Neural cell (in vitro differentiated cells): ENCODE measurements around the gene HOXD3. TPM values are rescaled to one million over a fixed set of nuclear protein-coding genes. Genes with fewer than 3 reads are reported as not detected.

Experiments
- H2AFZ ChIP-seq: fragments of 200-600, 300-800 bp; sonication (generic), shearing (Covaris generic); 2 replicates; pipeline ENCODE4 v1.6.0; 2014; ENCODE audit warnings: low read depth, mild to moderate bottlenecking, antibody characterized with exemption, low read length, moderate library complexity
- H3F3A ChIP-seq: fragments of 200-600 bp; shearing (Covaris generic); 2 replicates; pipeline ENCODE4 v1.6.1; 2016; ENCODE audit warnings: mild to moderate bottlenecking, moderate library complexity, mixed read lengths, antibody characterized with exemption, low read length; ENCODE audit not compliant: insufficient read depth, poor library complexity, severe bottlenecking
- H3K27ac ChIP-seq: fragments of 200-600, 300-800 bp; sonication (generic), shearing (Covaris generic); 2 replicates; pipeline ENCODE4 v1.5.1; 2014; ENCODE audit warnings: mild to moderate bottlenecking, low read length, moderate library complexity
- H3K27me3 ChIP-seq: fragments of 300-800, 200-600 bp; sonication (generic), shearing (Covaris generic); 2 replicates; pipeline ENCODE4 v1.6.0; 2014; ENCODE audit warnings: mild to moderate bottlenecking, low read depth, low read length, moderate library complexity; ENCODE audit not compliant: insufficient read depth
- H3K36me3 ChIP-seq: fragments of 300-800, 200-600 bp; sonication (generic), shearing (Covaris generic); 2 replicates; pipeline ENCODE4 v1.5.1; 2014; ENCODE audit warnings: mild to moderate bottlenecking, antibody characterized with exemption, low read length, moderate library complexity; ENCODE audit not compliant: insufficient read depth
- H3K4me2 ChIP-seq: fragments of 300-800, 200-600 bp; sonication (generic), shearing (Covaris generic); 2 replicates; pipeline ENCODE4 v1.6.0; 2014; ENCODE audit warnings: mild to moderate bottlenecking, low read length
- H3K4me3 ChIP-seq: fragments of 300-800, 200-600 bp; sonication (generic), shearing (Covaris generic); 2 replicates; pipeline ENCODE4 v1.5.1; 2014; ENCODE audit warnings: mild to moderate bottlenecking, low read length, moderate library complexity
- H3K79me2 ChIP-seq: fragments of 200-600 bp; shearing (Covaris generic); replicated peaks from 2 replicates; pipeline ENCODE4 v1.6.0; 2014; ENCODE audit warnings: mild to moderate bottlenecking, low read length, moderate library complexity; ENCODE audit not compliant: insufficient read depth
- H3K9ac ChIP-seq: fragments of 300-800, 200-600 bp; sonication (generic), shearing (Covaris generic); 2 replicates; pipeline ENCODE4 v1.6.1; 2016; ENCODE audit warnings: mild to moderate bottlenecking, low read length, mixed read lengths
- H3K9me2 ChIP-seq: fragments of 200-600 bp; shearing (Covaris generic); 2 replicates; pipeline ENCODE4 v1.6.1; 2016; ENCODE audit warnings: mild to moderate bottlenecking, low read length, mixed read lengths; ENCODE audit not compliant: insufficient read depth
- H3K9me3 ChIP-seq: fragments of 200-600, 300-800 bp; sonication (generic), shearing (Covaris generic); 2 replicates; pipeline ENCODE4 v1.6.1; 2016; ENCODE audit warnings: mild to moderate bottlenecking, mixed run types, low read length, moderate library complexity, mixed read lengths
- H4K20me1 ChIP-seq: fragments of 200-600 bp; shearing (Covaris generic); 2 replicates; pipeline ENCODE4 v1.6.1; 2016; ENCODE audit warnings: mild to moderate bottlenecking, mixed run types; ENCODE audit not compliant: insufficient read depth
- EP300 ChIP-seq: fragments of 450-650 bp; conservative IDR thresholded peaks from 2 replicates; pipeline ENCODE4 v1.6.1; 2014; ENCODE audit warnings: antibody characterized with exemption, mild to moderate bottlenecking, moderate library complexity; ENCODE audit not compliant: poor library complexity, severe bottlenecking
- EZH2 ChIP-seq: fragments of 200-600, 300-800 bp; shearing (Covaris generic), sonication (generic); IDR thresholded peaks from 2 replicates; pipeline ENCODE4 v1.6.1; 2014; ENCODE audit warnings: antibody characterized with exemption, low read length, borderline replicate concordance, mild to moderate bottlenecking; ENCODE audit not compliant: insufficient read depth, poor library complexity, severe bottlenecking
- MXI1 ChIP-seq: fragments of 450-650 bp; conservative IDR thresholded peaks from 2 replicates; pipeline ENCODE4 v1.6.1; 2014; ENCODE audit warnings: antibody characterized with exemption, mild to moderate bottlenecking; ENCODE audit not compliant: poor library complexity, severe bottlenecking
- POLR2AphosphoS5 ChIP-seq: IDR thresholded peaks from 2 replicates; pipeline ENCODE4 v1.6.1; 2012
- RAD21 ChIP-seq: fragments of 450-650 bp; conservative IDR thresholded peaks from 2 replicates; pipeline ENCODE4 v1.6.1; 2014; ENCODE audit warnings: antibody characterized with exemption, mild to moderate bottlenecking, moderate library complexity
- SMC3 ChIP-seq: fragments of 450-650 bp; conservative IDR thresholded peaks from 2 replicates; pipeline ENCODE4 v1.6.1; 2014; ENCODE audit warnings: antibody characterized with exemption, mild to moderate bottlenecking, moderate library complexity; ENCODE audit not compliant: poor library complexity
- TAF1 ChIP-seq: IDR thresholded peaks from 2 replicates; pipeline ENCODE4 v1.6.1; 2012; ENCODE audit warnings: low read depth
- polyA plus RNA-seq: library from polyadenylated mRNA; depleted of rRNA; stranded (reverse); fragments of >200 nt; gene quantifications from 2 replicates; pipeline ENCODE4 v1.2.3, GENCODE V29; 2014
- TF ChIP-seq, protein P1 (sequence below): fragments of 450-650 bp; IDR thresholded peaks from 2 replicates; pipeline ENCODE4 v1.5.1; 2014; ENCODE audit warnings: antibody characterized with exemption, mild to moderate bottlenecking, moderate library complexity; ENCODE audit not compliant: poor library complexity, severe bottlenecking
- TF ChIP-seq, protein P2 (sequence below): IDR thresholded peaks from 2 replicates; pipeline ENCODE4 v1.6.1; 2012; ENCODE audit warnings: borderline replicate concordance

HOXD3 gene
- polyA plus RNA-seq, 1 donor from 2014 or later: not detected

DNA sequence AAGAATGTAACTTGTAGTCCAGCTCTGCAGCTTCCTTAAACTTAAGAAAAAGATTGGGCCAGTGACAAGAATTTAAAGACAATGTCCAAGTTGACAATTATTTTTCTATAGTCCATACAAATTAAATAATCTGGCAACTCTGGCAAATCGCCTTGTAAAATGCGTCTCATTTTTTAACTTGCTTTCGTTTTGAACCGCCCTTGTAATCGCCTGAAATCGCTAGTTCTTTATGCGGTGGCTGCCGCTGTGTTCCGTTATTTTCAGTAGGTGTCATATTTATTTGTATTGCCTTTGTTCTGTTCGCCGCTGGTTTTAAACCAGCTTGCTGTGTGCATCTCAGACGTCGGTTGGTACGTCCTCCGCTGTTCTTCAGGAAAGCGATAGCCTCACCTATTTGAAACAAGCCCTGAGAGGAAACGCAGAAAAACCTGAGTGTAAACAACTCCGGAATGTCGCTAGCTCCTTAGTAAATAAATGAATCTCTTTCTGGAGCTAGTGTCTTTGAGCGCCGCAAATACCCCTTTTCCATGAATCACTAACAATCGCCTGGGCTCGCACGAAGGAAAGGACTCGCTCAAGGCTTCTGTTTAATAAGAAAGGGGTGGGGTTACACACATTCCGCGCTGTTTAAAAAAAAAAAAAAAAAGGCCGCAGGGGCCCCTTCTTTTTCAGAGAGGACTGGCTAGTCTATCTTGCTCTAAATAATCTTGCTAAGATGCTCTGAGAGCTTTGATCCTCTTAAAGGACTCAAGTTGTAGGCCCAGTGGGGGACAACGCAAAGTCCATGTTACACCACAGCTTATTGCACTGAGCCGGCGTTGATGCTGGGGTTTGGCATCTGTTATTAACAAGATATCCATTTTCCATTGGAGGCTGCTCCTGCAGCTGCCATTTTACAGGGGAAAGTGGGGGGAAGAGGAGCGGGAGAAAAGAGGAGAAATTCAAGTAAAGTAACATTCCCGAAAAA, 24.6 kb upstream of the HOXD3 start:
- H3K9me2 ChIP-seq: no peaks in the 10 kb centered on the region
- H3F3A ChIP-seq: no peaks in the 10 kb centered on the region
- H3K4me2 ChIP-seq: no peak overlapping the region
- H3K36me3 ChIP-seq: no peaks in the 10 kb centered on the region
- peaks cover 97% of the 10 kb centered on the region for H3K27me3 ChIP-seq
- no peaks in the 10 kb centered on the region for H3K9me3 ChIP-seq
- TF ChIP-seq POLR2AphosphoS5 (peak; percentile 60), EP300 (no peak)
- H3K9ac ChIP-seq: no peak overlapping the region
- no peaks in the 10 kb centered on the region for H4K20me1 ChIP-seq
- H3K4me3 ChIP-seq: no peak overlapping the region
- H2AFZ ChIP-seq: no peak overlapping the region
- H3K79me2 ChIP-seq: no peaks in the 10 kb centered on the region
- H3K27ac ChIP-seq: no peak overlapping the region

DNA sequence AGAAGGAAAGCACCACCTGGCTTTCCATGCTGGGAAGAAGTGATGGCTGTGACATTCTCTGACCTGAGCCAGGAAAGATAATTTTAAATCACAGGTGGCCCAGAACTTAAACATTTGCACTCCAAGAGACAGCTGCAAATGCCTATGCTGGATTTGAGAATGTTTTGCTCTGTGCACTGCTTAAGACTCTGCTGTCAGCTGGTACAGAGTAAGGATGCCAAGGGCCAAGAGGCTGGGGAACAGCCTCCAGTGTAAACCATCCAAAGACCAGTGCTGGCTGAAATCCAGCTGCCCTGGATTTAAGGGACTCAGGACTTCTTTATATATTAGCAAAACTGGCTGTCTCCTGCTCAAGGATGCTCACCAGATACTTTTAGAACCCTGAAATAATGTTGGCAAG, 23.7 kb upstream of the HOXD3 start:
- Histone ChIP-seq H3K9me3 (no peaks in the 10 kb centered on the region), H3F3A (no peaks in the 10 kb centered on the region), H3K36me3 (no peaks in the 10 kb centered on the region), H3K79me2 (no peaks in the 10 kb centered on the region), H3K4me3 (no peak overlapping the region), H3K9me2 (no peaks in the 10 kb centered on the region), H3K27ac (no peak overlapping the region), H3K9ac (no peak overlapping the region), H2AFZ (no peak overlapping the region), H3K27me3 (peaks cover 97% of the 10 kb centered on the region), H4K20me1 (no peaks in the 10 kb centered on the region), H3K4me2 (no peak overlapping the region)
- TF ChIP-seq EZH2: no peak
- TF ChIP-seq, protein P1, sequence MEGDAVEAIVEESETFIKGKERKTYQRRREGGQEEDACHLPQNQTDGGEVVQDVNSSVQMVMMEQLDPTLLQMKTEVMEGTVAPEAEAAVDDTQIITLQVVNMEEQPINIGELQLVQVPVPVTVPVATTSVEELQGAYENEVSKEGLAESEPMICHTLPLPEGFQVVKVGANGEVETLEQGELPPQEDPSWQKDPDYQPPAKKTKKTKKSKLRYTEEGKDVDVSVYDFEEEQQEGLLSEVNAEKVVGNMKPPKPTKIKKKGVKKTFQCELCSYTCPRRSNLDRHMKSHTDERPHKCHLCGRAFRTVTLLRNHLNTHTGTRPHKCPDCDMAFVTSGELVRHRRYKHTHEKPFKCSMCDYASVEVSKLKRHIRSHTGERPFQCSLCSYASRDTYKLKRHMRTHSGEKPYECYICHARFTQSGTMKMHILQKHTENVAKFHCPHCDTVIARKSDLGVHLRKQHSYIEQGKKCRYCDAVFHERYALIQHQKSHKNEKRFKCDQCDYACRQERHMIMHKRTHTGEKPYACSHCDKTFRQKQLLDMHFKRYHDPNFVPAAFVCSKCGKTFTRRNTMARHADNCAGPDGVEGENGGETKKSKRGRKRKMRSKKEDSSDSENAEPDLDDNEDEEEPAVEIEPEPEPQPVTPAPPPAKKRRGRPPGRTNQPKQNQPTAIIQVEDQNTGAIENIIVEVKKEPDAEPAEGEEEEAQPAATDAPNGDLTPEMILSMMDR: no peak
- no peak for TF ChIP-seq EP300
- TF ChIP-seq, protein P2, sequence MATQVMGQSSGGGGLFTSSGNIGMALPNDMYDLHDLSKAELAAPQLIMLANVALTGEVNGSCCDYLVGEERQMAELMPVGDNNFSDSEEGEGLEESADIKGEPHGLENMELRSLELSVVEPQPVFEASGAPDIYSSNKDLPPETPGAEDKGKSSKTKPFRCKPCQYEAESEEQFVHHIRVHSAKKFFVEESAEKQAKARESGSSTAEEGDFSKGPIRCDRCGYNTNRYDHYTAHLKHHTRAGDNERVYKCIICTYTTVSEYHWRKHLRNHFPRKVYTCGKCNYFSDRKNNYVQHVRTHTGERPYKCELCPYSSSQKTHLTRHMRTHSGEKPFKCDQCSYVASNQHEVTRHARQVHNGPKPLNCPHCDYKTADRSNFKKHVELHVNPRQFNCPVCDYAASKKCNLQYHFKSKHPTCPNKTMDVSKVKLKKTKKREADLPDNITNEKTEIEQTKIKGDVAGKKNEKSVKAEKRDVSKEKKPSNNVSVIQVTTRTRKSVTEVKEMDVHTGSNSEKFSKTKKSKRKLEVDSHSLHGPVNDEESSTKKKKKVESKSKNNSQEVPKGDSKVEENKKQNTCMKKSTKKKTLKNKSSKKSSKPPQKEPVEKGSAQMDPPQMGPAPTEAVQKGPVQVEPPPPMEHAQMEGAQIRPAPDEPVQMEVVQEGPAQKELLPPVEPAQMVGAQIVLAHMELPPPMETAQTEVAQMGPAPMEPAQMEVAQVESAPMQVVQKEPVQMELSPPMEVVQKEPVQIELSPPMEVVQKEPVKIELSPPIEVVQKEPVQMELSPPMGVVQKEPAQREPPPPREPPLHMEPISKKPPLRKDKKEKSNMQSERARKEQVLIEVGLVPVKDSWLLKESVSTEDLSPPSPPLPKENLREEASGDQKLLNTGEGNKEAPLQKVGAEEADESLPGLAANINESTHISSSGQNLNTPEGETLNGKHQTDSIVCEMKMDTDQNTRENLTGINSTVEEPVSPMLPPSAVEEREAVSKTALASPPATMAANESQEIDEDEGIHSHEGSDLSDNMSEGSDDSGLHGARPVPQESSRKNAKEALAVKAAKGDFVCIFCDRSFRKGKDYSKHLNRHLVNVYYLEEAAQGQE: no peak
- TF ChIP-seq POLR2AphosphoS5: no peak
- TF ChIP-seq SMC3: no peak
- TF ChIP-seq RAD21: no peak
- no peak for TF ChIP-seq TAF1
- TF ChIP-seq MXI1: no peak
